Cardiac ventricle fibroblast (primary cell): ENCODE measurements around the gene SLIT1. TPM values are rescaled to one million over a fixed set of nuclear protein-coding genes. Genes with fewer than 3 reads are reported as not detected.

Source experiments
- total RNA-seq: library from RNA; depleted of rRNA; stranded (reverse); fragments of >200 nt; gene quantifications from 2 replicates; pipeline ENCODE4 v1.2.3, GENCODE V29; 2015

SLIT1 gene
- not detected in 2 replicates for total RNA-seq

DNA sequence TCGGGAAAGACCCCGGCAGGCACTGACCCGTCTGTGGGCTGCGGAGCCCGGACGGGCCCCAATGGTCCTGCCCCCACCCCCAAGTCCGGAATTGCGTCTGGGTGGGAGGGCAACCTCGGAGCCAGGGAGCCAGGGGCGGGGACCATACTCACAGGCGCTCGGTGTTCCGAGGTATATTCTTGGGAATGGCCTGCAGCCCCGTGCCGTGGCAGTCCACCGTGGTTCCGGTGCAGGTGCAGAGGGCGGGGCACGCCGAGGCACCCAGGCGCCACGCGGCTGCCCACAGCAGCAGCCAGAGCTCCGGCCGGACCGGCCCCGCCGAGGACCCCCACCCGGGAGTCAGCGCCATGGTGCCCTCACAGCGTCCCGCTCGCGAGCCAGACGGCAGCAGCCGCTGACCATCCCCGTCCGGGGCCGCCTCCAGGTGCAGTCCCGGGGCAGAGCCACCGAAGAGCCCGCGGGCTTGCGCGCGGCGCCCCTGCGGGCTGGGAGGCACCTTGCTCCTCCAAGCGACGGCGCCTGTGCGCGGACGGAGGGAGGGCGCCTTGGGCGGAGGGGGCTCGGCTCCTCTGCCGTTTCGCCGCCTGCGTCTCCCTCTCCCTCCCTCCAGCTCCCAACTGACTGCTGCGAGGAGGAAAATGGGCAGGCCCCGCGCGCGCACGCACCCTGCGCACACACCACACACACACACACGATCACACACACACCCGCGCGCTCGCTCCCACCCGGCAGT is at the start of gene SLIT1:
TSS of gene SLIT1 (minus strand) at position 634 of the 733 bp plus-strand sequence. CDS start at position 349, 285 bp downstream.

Other genes with a start within 250 kb of the SLIT1 start
- gene ARHGAP19, start 106.7 kb upstream of the SLIT1 start, total RNA-seq, result 6.4 and 6.6 TPM in 2 replicates
- gene FRAT1, start 133.3 kb upstream of the SLIT1 start, total RNA-seq, result 1.8 and 4.5 TPM in 2 replicates
- 2.9 and 5.9 TPM in 2 replicates for gene FRAT2, start 148.8 kb upstream of the SLIT1 start, total RNA-seq
- gene RRP12, start 215.4 kb upstream of the SLIT1 start, total RNA-seq, result 13.1 and 23.2 TPM in 2 replicates
- 296 and 398 TPM in 2 replicates for gene PGAM1, start 240.2 kb upstream of the SLIT1 start, total RNA-seq